22Rv1 (cell line): Measurements from ENCODE around the gene MERTK.

Source experiments
- ZFX ChIP-seq: fragments of 450-650 bp; IDR thresholded peaks from 2 replicates; pipeline ENCODE4 v1.6.1; 2017; ENCODE audit warnings: antibody characterized with exemption, borderline replicate concordance
- TF ChIP-seq, protein P1 (sequence below): fragments of 450-650 bp; IDR thresholded peaks from 2 replicates; pipeline ENCODE4 v1.5.1; 2017; ENCODE audit warnings: mild to moderate bottlenecking

DNA sequence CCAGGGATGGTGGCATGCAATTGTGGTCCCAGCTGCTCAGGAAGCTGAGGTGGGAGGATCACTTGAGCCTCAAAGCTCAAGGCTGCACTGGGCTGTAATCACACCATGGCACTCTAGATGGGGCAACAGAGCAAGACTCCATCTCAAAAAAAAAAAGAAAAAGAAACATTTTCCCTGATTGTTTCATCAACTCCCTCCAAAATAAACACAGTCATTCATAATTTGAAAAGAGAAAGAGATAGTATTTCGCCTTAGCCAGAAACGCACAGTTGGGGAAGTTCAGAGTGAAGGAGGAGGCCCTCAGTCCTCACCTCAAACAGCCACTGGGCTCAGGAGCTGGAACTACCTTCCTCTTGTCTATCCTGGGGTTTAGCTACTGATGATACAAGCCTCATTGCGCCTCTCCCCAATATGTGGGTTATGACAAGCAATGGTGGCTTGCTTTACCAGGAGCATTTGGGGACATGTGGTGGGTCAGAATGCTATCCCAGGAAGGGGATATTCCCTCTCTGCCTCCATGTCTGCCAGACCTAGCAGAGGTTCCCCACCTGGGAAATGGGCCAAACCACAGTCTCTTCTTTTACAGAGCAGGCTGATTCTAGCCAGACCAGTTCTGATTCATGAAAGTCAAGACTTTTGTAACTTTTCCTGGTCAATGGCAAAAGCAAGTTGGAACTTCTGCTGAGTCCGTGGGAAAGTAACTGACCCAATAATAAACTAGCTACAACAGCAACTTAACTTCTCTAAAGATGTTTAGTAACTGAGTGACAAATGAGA, 134.5 kb downstream of the MERTK start:
- TF ChIP-seq, protein P1, sequence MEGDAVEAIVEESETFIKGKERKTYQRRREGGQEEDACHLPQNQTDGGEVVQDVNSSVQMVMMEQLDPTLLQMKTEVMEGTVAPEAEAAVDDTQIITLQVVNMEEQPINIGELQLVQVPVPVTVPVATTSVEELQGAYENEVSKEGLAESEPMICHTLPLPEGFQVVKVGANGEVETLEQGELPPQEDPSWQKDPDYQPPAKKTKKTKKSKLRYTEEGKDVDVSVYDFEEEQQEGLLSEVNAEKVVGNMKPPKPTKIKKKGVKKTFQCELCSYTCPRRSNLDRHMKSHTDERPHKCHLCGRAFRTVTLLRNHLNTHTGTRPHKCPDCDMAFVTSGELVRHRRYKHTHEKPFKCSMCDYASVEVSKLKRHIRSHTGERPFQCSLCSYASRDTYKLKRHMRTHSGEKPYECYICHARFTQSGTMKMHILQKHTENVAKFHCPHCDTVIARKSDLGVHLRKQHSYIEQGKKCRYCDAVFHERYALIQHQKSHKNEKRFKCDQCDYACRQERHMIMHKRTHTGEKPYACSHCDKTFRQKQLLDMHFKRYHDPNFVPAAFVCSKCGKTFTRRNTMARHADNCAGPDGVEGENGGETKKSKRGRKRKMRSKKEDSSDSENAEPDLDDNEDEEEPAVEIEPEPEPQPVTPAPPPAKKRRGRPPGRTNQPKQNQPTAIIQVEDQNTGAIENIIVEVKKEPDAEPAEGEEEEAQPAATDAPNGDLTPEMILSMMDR, result 0 out of 2 replicates have a peak, but pooled peaks have one; percentile 8
- TF ChIP-seq ZFX, result no peak
